Stimulated activated CD8-positive, alpha-beta memory T cell treated with anti-CD3 and anti-CD28 coated beads, Interleukin-4, amount 100 ng/mL, for 48 hours (primary cell): ENCODE measurements around the gene CD300C.
"Not testable (repeated sequence)": the region's sequence is repeated elsewhere in the genome, so short reads cannot be mapped to it uniquely, and the experiment has no call there.

Source experiments
- DNase-seq: peaks from one replicate; pipeline ENCODE4 v3.0.0-alpha.2; 2020

CD300C gene

GRCh38 chr17:74508156-74508555 is 37.8 kb downstream of the CD300C start:
- DNase-seq, result no peak

- not testable (repeated sequence) for DNase-seq
Observed at GRCh38 chr17:74503949-74504348, 42.0 kb downstream of the CD300C start.

- DNase-seq, result no peak
Observed at GRCh38 chr17:74502861-74503260, 43.1 kb downstream of the CD300C start.

GRCh38 chr17:74499992-74500391 is 45.9 kb downstream of the CD300C start:
- no peak for DNase-seq

- no peak for DNase-seq
Observed at GRCh38 chr17:74497471-74497870, 48.4 kb downstream of the CD300C start.

- DNase-seq, result peak; percentile 80
Observed at GRCh38 chr17:74493331-74493833, 52.5 kb downstream of the CD300C start.

GRCh38 chr17:74491626-74492025 is 54.3 kb downstream of the CD300C start:
- DNase-seq, result peak; percentile 20
